Activated T-cell treated with anti-CD3 and anti-CD28 coated beads for 48 hours (primary cell): ENCODE data around the gene XYLT1.

Source experiments
- DNase-seq: peaks from one replicate; pipeline ENCODE4 v3.0.0-alpha.2; 2020; ENCODE audit warnings: low read depth

XYLT1 gene

GRCh38 chr16:17184026-17184425 is 286.7 kb downstream of the XYLT1 start:
- DNase-seq: no peak

- no peak for DNase-seq
These were observed 292.5 kb downstream of the XYLT1 start for GRCh38 chr16:17177959-17178905.

GRCh38 chr16:17177242-17177958 is 293.4 kb downstream of the XYLT1 start:
- DNase-seq: no peak

- no peak for DNase-seq
These were observed 294.6 kb downstream of the XYLT1 start for GRCh38 chr16:17176199-17176598.

GRCh38 chr16:17173281-17173680 is 297.5 kb downstream of the XYLT1 start:
- no peak for DNase-seq

- DNase-seq: no peak
These were observed 299.3 kb downstream of the XYLT1 start for GRCh38 chr16:17171250-17172143.

- no peak for DNase-seq
These were observed 300.3 kb downstream of the XYLT1 start for GRCh38 chr16:17170435-17170834.

- DNase-seq: no peak
These were observed 302.6 kb downstream of the XYLT1 start for GRCh38 chr16:17168181-17168580.

GRCh38 chr16:17166095-17166494 is 304.7 kb downstream of the XYLT1 start:
- no peak for DNase-seq

GRCh38 chr16:17162560-17162959 is 308.2 kb downstream of the XYLT1 start:
- no peak for DNase-seq

GRCh38 chr16:17160920-17161431 is 309.8 kb downstream of the XYLT1 start:
- no peak for DNase-seq

- no peak for DNase-seq
These were observed 310.4 kb downstream of the XYLT1 start for GRCh38 chr16:17160285-17160853.

GRCh38 chr16:17159617-17160016 is 311.1 kb downstream of the XYLT1 start:
- no peak for DNase-seq

GRCh38 chr16:17155936-17156335 is 314.8 kb downstream of the XYLT1 start:
- DNase-seq: no peak

GRCh38 chr16:17155485-17155884 is 315.3 kb downstream of the XYLT1 start:
- no peak for DNase-seq

- DNase-seq: no peak
These were observed 315.8 kb downstream of the XYLT1 start for GRCh38 chr16:17154981-17155380.

- DNase-seq: no peak
These were observed 318.4 kb downstream of the XYLT1 start for GRCh38 chr16:17152311-17152710.

GRCh38 chr16:17151335-17151734 is 319.4 kb downstream of the XYLT1 start:
- DNase-seq: no peak

- DNase-seq: no peak
These were observed 320.8 kb downstream of the XYLT1 start for GRCh38 chr16:17149904-17150483.

- DNase-seq: no peak
These were observed 322.8 kb downstream of the XYLT1 start for GRCh38 chr16:17147942-17148341.

- DNase-seq: no peak
These were observed 325.7 kb downstream of the XYLT1 start for GRCh38 chr16:17145029-17145428.
